OCI-LY1 (cell line): ENCODE measurements around the gene SLCO2B1.

Source experiments
- H2AFZ ChIP-seq: fragments of 200-600 bp; sonication (generic), shearing (Covaris generic); 2 replicates; pipeline ENCODE4 v1.6.0; 2014; ENCODE audit warnings: antibody characterized with exemption, mild to moderate bottlenecking, low read length
- H3F3A ChIP-seq: fragments of 200-600 bp; sonication (generic), shearing (Covaris generic); 2 replicates; pipeline ENCODE4 v1.6.0; 2014; ENCODE audit warnings: mild to moderate bottlenecking, antibody characterized with exemption, low read length, moderate library complexity; ENCODE audit not compliant: insufficient read depth
- H3K27ac ChIP-seq: fragments of 200-600 bp; sonication (generic); 2 replicates; pipeline ENCODE4 v1.5.1; 2014; ENCODE audit warnings: low read length, mixed run types, mild to moderate bottlenecking, low read depth; ENCODE audit not compliant: poor library complexity, severe bottlenecking
- H3K27me3 ChIP-seq: fragments of 200-600 bp; sonication (generic); 2 replicates; pipeline ENCODE4 v1.6.0; 2014; ENCODE audit warnings: antibody characterized with exemption, mild to moderate bottlenecking, low read length, moderate library complexity; ENCODE audit not compliant: insufficient read depth
- H3K36me3 ChIP-seq: fragments of 200-600 bp; sonication (generic); 2 replicates; pipeline ENCODE4 v1.6.1; 2014; ENCODE audit warnings: mild to moderate bottlenecking, antibody characterized with exemption, low read length, moderate library complexity, mixed read lengths; ENCODE audit not compliant: insufficient read depth
- H3K4me1 ChIP-seq: fragments of 200-600 bp; sonication (generic); 2 replicates; pipeline ENCODE4 v1.5.1; 2014; ENCODE audit warnings: mild to moderate bottlenecking, low read length, moderate library complexity; ENCODE audit not compliant: insufficient read depth, severe bottlenecking
- H3K4me2 ChIP-seq: fragments of 200-600 bp; sonication (generic), shearing (Covaris generic); 2 replicates; pipeline ENCODE4 v1.6.1; 2014; ENCODE audit warnings: low read length
- H3K4me3 ChIP-seq: fragments of 200-600 bp; sonication (generic); 2 replicates; pipeline ENCODE4 v1.5.1; 2014; ENCODE audit warnings: low read length, low read depth, mild to moderate bottlenecking, mixed read lengths; ENCODE audit not compliant: poor library complexity, severe bottlenecking
- H3K79me2 ChIP-seq: fragments of 200-600 bp; shearing (Covaris generic); 2 replicates; pipeline ENCODE4 v1.6.1; 2016; ENCODE audit warnings: mixed run types, low read length, mixed read lengths; ENCODE audit not compliant: insufficient read depth
- H3K9ac ChIP-seq: fragments of 200-600 bp; sonication (generic), shearing (Covaris generic); 2 replicates; pipeline ENCODE4 v1.6.1; 2014; ENCODE audit warnings: mild to moderate bottlenecking, low read length, mixed read lengths
- H3K9me2 ChIP-seq: fragments of 200-600 bp; sonication (generic), shearing (Covaris generic); 2 replicates; pipeline ENCODE4 v1.6.1; 2014; ENCODE audit warnings: low read depth, mild to moderate bottlenecking, low read length, mixed read lengths
- H3K9me3 ChIP-seq: fragments of 200-600 bp; shearing (Covaris generic); 2 replicates; pipeline ENCODE4 v1.6.1; 2014; ENCODE audit warnings: low read length, mixed read lengths
- H4K20me1 ChIP-seq: fragments of 200-600 bp; sonication (generic), shearing (Covaris generic); 2 replicates; pipeline ENCODE4 v1.6.0; 2016; ENCODE audit warnings: mild to moderate bottlenecking, low read length; ENCODE audit not compliant: insufficient read depth
- EZH2 ChIP-seq: fragments of 200-600 bp; sonication (generic), shearing (Covaris generic); IDR thresholded peaks from 2 replicates; pipeline ENCODE4 v1.8.0; 2017; ENCODE audit warnings: borderline replicate concordance, mixed run types, mild to moderate bottlenecking, antibody characterized with exemption, low read length, moderate library complexity, mixed read lengths
- TF ChIP-seq, protein P1 (sequence below): fragments of 200-600 bp; sonication (generic), shearing (Covaris generic); IDR thresholded peaks from 2 replicates; pipeline ENCODE4 v1.5.1; 2017; ENCODE audit warnings: mild to moderate bottlenecking, antibody characterized with exemption, low read length, moderate library complexity, mixed read lengths

SLCO2B1 gene

DNA sequence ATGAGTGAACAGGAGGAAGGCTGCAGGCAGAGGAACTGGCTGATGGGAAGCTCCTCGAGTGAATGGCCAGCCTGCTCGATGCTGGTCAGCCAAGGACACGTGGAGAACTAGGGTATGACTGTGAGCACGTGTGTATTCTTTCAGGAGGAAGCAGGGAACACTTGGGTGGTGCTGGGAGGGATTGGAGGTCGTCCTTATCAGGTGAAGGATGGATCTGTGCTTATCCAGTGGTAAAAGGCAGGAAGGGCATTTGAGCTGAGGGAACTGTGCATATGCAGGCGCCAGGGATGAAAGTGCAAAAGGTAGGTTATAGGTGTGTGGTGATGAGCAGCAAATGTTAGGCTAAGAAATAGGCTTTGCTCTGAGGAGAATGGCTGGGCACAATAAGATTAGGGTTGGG, 9.7 kb upstream of the SLCO2B1 start:
- Histone ChIP-seq H3K79me2 (no peaks in the 10 kb centered on the region), H4K20me1 (no peaks in the 10 kb centered on the region), H3K36me3 (no peaks in the 10 kb centered on the region), H3K27me3 (no peaks in the 10 kb centered on the region), H2AFZ (no peak overlapping the region), H3K9me3 (no peaks in the 10 kb centered on the region), H3K9me2 (no peaks in the 10 kb centered on the region), H3F3A (no peaks in the 10 kb centered on the region), H3K4me3 (no peak overlapping the region), H3K4me2 (no peak overlapping the region), H3K9ac (no peak overlapping the region), H3K4me1 (no peaks in the 10 kb centered on the region), H3K27ac (no peak overlapping the region)
- no peak for TF ChIP-seq EZH2
- TF ChIP-seq, protein P1, sequence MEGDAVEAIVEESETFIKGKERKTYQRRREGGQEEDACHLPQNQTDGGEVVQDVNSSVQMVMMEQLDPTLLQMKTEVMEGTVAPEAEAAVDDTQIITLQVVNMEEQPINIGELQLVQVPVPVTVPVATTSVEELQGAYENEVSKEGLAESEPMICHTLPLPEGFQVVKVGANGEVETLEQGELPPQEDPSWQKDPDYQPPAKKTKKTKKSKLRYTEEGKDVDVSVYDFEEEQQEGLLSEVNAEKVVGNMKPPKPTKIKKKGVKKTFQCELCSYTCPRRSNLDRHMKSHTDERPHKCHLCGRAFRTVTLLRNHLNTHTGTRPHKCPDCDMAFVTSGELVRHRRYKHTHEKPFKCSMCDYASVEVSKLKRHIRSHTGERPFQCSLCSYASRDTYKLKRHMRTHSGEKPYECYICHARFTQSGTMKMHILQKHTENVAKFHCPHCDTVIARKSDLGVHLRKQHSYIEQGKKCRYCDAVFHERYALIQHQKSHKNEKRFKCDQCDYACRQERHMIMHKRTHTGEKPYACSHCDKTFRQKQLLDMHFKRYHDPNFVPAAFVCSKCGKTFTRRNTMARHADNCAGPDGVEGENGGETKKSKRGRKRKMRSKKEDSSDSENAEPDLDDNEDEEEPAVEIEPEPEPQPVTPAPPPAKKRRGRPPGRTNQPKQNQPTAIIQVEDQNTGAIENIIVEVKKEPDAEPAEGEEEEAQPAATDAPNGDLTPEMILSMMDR = no peak

DNA sequence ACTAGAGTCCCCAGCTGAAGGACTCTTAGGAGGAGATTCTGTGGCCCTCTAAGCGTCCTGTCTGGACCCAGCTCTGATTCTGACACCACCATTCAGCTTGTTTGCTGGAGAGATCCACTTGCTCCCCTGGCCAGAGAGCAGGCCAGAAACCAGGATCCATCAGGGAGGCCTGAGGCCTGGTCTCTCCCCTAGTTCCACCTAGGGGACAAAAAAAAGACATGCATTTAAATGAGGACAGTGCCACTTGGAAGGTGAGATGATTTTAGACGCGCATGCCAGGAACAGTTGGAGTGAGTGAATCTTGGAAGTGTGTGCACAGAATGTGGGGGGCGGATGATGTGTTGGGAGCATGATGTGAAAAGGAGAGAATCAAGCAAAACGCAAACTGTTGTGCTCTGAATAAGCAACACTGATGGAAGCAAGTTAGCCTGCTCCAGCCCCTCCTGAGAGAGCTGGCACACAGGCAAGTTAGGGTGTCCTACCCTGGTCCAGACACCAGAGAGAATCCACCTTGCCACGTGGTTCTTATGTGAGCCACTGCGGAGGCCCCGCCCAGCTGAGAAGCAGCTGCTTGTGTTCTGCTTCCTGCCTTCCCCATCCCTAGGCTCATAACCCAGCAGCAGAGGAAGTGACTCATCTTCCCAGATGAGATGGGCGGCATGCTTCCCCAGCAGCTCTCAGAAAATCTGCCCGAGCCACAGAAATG, 8.0 kb upstream of the SLCO2B1 start:
- no peak overlapping the region for H3K4me3 ChIP-seq
- H3K9ac ChIP-seq = no peak overlapping the region
- no peaks in the 10 kb centered on the region for H3K4me1 ChIP-seq
- H3F3A ChIP-seq = no peaks in the 10 kb centered on the region
- no peaks in the 10 kb centered on the region for H3K79me2 ChIP-seq
- no peaks in the 10 kb centered on the region for H3K27me3 ChIP-seq
- H3K36me3 ChIP-seq = no peaks in the 10 kb centered on the region
- H3K4me2 ChIP-seq = no peak overlapping the region
- TF ChIP-seq EZH2 = no peak
- TF ChIP-seq, protein P1 = no peak
- H4K20me1 ChIP-seq = no peaks in the 10 kb centered on the region
- H3K27ac ChIP-seq = no peak overlapping the region
- no peaks in the 10 kb centered on the region for H3K9me3 ChIP-seq
- no peaks in the 10 kb centered on the region for H3K9me2 ChIP-seq
- no peak overlapping the region for H2AFZ ChIP-seq

DNA sequence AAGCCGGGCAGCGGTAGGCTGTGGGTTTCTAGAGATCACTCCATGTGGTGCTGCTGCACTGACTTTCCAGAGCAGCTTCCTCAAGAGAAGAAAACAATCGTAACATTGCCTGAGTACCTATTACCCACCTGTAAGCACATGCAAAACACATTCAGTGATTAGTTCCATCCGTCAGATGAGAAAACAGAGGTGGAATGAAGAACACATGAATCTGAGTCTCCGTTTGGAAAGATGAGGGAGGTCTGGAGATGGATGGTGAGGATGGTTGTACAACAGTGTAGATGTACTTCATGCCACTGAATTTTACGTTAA, 7.5 kb upstream of the SLCO2B1 start:
- H3K9me2 ChIP-seq = no peaks in the 10 kb centered on the region
- H3K27me3 ChIP-seq = no peaks in the 10 kb centered on the region
- H3K27ac ChIP-seq = no peak overlapping the region
- H3K4me1 ChIP-seq = no peaks in the 10 kb centered on the region
- no peak overlapping the region for H2AFZ ChIP-seq
- no peak overlapping the region for H3K9ac ChIP-seq
- H3F3A ChIP-seq = no peaks in the 10 kb centered on the region
- no peak overlapping the region for H3K4me3 ChIP-seq
- no peak overlapping the region for H3K4me2 ChIP-seq
- no peak for TF ChIP-seq EZH2
- TF ChIP-seq, protein P1 = no peak
- no peaks in the 10 kb centered on the region for H3K79me2 ChIP-seq
- H3K9me3 ChIP-seq = no peaks in the 10 kb centered on the region
- H3K36me3 ChIP-seq = no peaks in the 10 kb centered on the region
- no peaks in the 10 kb centered on the region for H4K20me1 ChIP-seq
